GM13976 (cell line): ENCODE data around the gene DRAM1.

Source experiments
- DNase-seq: peaks from one replicate; pipeline ENCODE4 v3.0.0; 2012; ENCODE audit warnings: low spot score
- CTCF ChIP-seq: IDR thresholded peaks from 2 replicates; pipeline ENCODE4 v1.5.1; 2012; ENCODE audit warnings: borderline replicate concordance, mild to moderate bottlenecking; ENCODE audit not compliant: insufficient read depth; ENCODE audit errors: extremely low read depth, missing control alignments, control extremely low read depth
- in situ Hi-C: fragments of 300-500 bp; cut with MboI; formaldehyde crosslinking; loops from one replicate; pipeline ENCODE4 v1.12.0; 2022; ENCODE audit warnings: low sequenced_read_pairs, mixed read lengths, inconsistent platforms; ENCODE audit not compliant: unreplicated experiment

DRAM1 gene

DNA sequence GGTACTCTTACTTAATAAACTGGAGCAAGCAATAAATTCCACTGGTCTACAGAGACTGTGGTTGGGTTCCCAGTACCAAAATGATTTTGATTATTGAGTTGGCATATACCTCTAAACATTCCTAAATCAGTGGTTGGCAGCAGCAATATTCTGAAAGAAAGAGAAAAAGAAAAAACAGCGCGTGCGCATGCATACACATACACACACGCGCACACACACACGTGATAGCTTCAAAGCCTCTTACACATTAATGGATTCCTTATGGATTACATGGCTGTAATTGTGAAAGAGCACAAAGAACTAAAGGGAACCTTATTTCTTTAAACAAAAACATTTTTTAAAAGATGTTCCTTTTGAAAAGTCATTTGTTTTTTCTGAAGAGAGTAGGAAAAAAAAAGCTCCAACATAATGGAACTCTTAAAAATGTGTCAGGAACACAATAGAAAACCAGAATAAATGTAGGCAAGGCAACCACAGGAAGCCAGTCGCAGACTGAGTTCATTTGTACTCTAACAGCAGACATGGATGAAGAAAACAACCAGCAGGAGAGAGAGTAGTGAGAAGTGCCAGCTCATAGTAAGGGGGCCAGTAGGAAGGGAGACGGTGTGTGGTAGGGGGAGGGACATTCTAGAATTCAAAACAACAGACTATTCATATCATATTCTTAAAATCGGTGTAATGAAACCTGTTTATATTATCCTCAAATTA lies 80.0 kb downstream of the DRAM1 start:
- DNase-seq: no peak
- TF ChIP-seq CTCF: no peak
- in situ Hi-C loops: no loop called here

DNA sequence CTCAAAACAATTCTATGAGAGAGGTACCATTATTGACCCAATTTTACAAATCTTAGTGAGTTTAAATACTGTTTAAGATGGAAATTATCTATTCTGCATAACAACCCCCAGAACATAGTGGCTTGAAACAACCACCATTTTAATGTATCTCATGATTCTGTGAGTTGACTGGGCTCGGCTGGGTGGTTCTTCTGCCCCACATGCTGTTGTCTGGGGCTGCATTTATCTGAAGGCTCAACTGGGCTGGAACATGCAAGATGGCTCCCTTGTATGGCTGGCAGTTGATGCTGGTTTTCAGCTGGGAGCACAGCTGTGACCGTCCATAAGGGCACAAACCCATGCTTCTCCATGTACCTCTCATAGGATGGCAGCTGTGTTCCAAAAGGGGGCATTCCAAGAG lies 82.2 kb downstream of the DRAM1 start:
- in situ Hi-C loops: no loop called here
- no peak for DNase-seq
- no peak for TF ChIP-seq CTCF

- no peak for DNase-seq
- in situ Hi-C loops: no loop called here
- TF ChIP-seq CTCF: no peak
Measured at GRCh38 chr12:101962486-101962885, 85.1 kb downstream of the DRAM1 start.

DNA sequence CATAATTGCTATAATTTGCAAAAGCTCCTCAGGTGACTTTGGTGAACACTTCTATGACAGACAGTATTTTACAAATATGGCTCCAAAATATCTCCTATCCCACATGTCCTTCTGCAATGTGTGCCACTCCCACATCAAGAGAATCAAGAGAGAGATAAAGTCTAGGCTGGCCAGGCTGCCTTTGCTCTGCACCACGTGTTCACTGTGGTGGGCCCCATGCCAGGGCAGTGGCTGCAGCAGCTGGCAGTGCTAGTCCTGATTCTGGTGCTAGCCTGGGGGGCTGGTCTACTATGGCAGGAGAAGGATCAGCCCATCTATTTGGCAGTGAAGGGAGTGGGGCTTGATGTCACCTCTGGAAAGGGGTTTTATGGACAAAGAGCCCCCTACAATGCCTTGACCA lies 86.3 kb downstream of the DRAM1 start:
- in situ Hi-C loops: no loop called here
- DNase-seq: no peak
- TF ChIP-seq CTCF: no peak

DNA sequence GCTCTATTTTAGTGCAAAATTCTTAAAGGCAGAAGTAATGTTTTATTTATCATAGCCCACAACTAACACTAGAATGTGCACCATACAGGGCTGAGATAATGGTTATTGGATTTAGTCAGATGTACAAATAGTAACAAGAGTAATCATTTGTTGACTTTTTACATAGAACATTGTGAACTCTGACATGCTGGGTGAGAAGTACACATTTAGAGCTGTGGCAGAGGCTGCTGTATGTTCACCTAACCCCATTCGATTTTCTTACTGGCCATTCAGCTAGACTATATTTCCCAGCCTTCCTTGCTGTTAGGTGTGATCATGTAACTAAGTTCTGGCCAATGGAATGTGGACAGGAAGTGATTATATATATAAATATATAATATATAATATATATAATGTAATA lies 89.1 kb downstream of the DRAM1 start:
- in situ Hi-C loops: no loop called here
- no peak for TF ChIP-seq CTCF
- no peak for DNase-seq

DNA sequence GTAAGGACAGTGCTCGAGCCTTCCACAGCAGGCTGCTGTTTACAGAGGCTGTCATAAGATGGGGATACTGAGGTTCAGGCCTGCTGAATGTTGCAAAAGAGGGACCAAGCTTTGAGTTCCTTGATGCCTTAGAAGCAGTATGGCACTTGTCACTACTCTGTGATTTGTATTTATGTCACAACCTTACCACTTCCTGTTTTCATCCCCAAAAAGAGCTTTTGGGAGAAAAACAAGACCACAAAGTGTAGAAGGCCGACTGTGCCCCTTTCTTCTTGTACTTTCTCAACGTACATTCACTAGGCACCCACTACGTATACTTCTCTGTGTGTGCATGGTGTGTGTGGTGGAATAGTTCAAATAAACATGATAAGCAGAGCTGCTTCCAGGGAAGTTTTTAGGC lies 90.1 kb downstream of the DRAM1 start:
- no peak for DNase-seq
- TF ChIP-seq CTCF: no peak
- in situ Hi-C loops: no loop called here
